Measurements from ENCODE around the gene TMEM120A.

- TF ChIP-seq CTCF (IDR thresholded peaks at IDR 0.05) (no peak), EP300 (IDR thresholded peaks at IDR 0.05) (peak in 1 of 4 donors; percentile 37), POLR2AphosphoS5 (IDR thresholded peaks at IDR 0.05) (peak in 1 of 2 donors; percentile 48)
Measured at GRCh38 chr7:75963381-75963995, 30.9 kb downstream of the TMEM120A start.

Data from upper lobe of left lung (tissue), 4 donors.